GM12865 (cell line): ENCODE measurements around the gene PRIMA1.

Experiments
- DNase-seq: peaks from one replicate; pipeline ENCODE4 v3.0.0; 2010; ENCODE audit warnings: low read depth
- H3K4me3 ChIP-seq: 2 replicates; pipeline ENCODE4 v1.5.1; 2011; ENCODE audit warnings: mild to moderate bottlenecking, low read depth, low read length, control low read depth
- TF ChIP-seq, protein P1 (sequence below): IDR thresholded peaks from 2 replicates; pipeline ENCODE4 v1.5.1; 2011; ENCODE audit warnings: low read length, control low read depth, low read depth, inconsistent platforms; ENCODE audit not compliant: insufficient read depth; ENCODE audit errors: missing control alignments

Gene PRIMA1

DNA sequence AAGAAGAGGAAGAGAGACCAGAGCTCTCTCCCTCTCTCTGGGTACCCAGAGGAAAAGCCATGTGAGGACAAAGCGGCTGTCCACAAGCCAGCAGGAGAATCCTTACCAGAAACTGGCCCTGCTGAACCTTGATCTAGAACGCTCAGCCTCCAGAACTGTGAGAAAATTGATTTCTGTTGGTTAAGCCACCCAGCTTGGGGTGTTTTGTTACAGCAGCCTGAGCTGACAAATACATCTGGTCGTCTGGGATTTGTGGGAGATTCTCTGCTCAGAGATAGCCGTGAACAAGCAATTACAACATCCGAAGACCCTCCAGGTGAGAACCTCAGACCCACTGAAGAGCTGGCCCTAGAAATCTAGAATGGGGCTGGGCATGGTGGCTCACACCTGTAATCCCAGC is 6.5 kb upstream of the PRIMA1 start:
- DNase-seq: no peak
- TF ChIP-seq, protein P1, sequence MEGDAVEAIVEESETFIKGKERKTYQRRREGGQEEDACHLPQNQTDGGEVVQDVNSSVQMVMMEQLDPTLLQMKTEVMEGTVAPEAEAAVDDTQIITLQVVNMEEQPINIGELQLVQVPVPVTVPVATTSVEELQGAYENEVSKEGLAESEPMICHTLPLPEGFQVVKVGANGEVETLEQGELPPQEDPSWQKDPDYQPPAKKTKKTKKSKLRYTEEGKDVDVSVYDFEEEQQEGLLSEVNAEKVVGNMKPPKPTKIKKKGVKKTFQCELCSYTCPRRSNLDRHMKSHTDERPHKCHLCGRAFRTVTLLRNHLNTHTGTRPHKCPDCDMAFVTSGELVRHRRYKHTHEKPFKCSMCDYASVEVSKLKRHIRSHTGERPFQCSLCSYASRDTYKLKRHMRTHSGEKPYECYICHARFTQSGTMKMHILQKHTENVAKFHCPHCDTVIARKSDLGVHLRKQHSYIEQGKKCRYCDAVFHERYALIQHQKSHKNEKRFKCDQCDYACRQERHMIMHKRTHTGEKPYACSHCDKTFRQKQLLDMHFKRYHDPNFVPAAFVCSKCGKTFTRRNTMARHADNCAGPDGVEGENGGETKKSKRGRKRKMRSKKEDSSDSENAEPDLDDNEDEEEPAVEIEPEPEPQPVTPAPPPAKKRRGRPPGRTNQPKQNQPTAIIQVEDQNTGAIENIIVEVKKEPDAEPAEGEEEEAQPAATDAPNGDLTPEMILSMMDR: no peak
- no peak overlapping the region for H3K4me3 ChIP-seq

DNA sequence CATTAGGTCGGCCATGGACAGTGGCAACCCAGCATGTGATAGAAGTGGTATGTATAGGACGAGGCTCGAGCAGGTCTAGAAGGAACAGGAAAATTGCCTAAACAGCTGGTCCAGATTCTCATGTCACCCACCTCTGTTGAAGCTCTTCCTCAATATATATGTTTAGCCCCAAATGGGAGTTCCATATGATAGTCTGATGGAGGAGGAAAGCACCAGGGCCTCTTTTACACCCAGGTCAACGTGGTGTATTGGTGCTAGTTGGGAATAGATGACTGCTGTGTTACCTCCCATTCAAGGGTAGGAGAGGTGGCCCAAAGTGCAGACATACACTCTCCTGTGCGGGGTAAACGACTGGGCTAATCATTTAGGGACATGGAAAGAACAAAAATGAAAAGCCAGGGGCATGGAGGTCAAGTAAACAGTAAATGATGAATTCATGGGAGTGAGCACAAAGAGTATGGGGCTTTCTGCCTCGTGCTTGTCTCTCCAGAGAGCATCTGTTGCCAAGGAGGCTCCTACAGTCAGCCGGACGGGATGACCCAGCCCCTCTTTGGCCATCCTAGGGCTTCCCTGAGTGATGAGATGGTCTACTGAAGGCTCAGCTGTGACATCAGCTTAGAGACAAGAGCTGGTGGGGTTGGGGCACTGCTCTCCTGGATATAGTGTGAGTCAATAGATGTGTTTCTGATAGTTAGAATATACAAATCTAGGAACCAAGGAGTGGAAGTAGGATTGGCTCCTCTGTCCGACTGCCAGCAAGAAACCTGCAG is 5.5 kb upstream of the PRIMA1 start:
- TF ChIP-seq, protein P1: no peak
- H3K4me3 ChIP-seq: no peak overlapping the region
- DNase-seq: no peak

DNA sequence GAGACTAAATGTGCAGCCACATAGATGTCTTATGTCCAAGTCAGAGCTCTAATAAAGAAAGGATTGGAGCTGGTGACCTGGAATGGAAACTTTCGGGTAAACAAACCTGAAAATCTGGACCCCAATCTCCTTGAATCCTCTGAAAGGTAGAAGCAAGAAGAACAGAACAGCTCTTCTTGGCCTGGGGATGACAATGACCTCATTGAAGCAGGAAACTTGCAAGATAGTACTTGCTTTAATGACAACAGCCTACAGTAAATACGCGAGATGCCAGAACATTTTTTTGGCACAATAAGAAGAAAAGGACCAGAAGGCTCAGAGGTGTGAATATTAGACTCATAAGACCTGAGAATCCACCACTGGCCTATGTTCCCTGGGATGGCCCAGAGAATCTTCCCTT is 4.1 kb upstream of the PRIMA1 start:
- TF ChIP-seq, protein P1: no peak
- no peak overlapping the region for H3K4me3 ChIP-seq
- no peak for DNase-seq

DNA sequence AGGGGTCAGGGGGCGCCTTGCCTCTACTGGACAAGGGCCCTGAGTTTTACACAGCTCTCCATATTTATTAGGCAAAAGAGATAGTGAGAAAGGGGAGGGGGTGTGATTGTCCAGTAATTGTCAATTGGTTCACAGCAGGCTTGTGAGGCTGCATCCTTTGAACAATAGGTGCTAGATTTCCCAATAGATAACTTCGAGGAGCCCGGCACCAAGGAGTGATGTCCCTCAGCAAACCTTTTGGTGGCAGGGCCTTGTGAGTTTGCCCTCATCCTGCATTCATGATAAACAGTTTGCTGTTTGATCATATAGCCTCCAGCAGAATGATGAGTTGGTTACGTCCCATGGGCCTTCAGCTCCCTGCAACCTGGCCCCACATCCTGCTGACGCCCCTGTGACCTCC is 2.7 kb upstream of the PRIMA1 start:
- DNase-seq: no peak
- TF ChIP-seq, protein P1: no peak
- H3K4me3 ChIP-seq: no peak overlapping the region

DNA sequence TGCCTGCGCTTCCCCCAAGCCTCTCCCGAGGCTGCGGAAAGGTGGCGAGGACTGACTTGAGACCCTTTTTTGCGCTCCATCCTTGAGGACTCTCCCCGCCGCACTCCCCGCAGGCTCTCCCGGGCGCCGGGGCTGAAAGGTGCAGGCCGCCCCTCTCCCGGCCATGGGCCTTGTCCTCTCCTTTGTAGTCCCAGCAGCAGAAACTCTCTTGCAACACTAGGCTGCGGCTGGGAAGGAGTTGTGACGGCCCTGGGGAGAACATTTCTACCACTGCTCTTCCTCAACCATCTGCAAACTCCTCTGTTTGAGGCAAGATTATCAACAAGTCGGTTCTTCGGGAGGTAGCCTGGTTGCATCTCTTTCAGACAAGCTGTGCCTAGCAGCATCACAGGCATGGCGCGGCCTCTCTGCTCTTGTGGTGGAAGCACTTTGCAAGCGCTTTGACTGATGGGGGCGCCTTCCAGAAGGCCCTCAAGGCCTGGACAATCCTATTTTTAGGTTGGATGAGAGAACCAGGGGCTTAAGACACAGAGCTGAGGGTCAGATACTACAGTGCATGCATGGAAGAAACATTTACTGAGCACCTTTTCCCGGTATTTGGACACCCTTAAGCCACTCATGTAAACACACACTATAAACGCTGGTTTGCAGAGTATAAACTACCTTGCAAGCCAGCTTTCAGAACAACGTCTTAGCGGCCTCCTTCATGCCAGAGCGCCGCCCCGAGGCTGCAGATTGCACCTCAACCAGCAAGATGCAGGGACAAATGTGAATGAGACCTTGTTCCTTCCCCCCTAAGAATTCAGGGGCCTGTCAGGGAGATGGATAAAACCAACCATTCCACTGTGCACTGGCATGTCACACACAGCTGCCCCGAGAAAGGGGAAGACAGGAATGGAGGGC is 1.2 kb upstream of the PRIMA1 start:
- TF ChIP-seq, protein P1: no peak
- no peak for DNase-seq
- H3K4me3 ChIP-seq: no peak overlapping the region

DNA sequence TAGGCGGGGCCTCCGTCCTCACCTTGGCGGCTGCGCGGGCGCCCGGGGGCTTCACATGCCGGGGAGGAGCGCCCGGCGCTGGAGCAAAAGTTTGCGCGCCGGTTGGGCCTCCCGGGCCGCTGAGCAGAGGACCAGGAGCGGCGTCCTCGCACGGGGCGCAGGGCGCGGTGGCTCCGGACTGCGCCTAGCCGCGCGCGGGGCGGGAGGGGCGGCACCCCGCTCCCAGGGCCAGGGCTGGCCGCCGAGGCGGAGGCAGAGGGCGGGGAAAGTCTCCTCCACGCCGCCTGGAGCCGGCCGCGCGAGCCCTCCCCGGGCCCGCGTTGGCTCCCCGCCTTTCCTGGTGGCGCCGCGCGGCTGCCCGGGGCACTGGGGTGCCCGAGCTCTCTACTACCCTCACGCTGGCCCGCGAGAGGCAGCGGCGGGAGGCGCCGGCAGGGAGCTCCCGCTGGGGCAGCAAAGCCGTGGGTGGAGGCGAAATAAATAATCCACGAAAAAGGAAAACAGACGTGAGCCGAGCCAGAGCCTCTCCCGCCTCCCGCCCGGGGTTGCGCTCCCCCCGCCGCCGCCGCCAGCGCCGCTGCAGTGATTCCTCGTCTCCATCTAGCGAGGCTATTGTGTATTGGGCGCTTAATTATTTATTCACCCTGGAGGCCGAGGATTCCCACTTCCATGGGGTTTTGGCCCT is 400 bp upstream of the PRIMA1 start:
- TF ChIP-seq, protein P1: no peak
- DNase-seq: no peak
- no peak overlapping the region for H3K4me3 ChIP-seq
